Measurements from ENCODE around the gene ACOT7. TPM values are rescaled to one million over a fixed set of nuclear protein-coding genes. Genes with fewer than 3 reads are reported as not detected.

ACOT7 gene
- total RNA-seq, 1 donor from 2014 or later = 21.8 TPM

GRCh38 chr1:6424619-6425593 is 31.3 kb upstream of the ACOT7 start, which contains the start of gene ESPN:
Gene ESPN (plus strand): TSS chr1:6424776. CDS start chr1:6424956, 180 bp downstream.
- peak in 1 of 2 donors; percentile 41 for DNase-seq (ENCODE audit: low read depth in 2 of 2)

GRCh38 chr1:6424000-6424565 is 30.5 kb upstream of the ACOT7 start:
- DNase-seq (ENCODE audit: low read depth in 2 of 2) = no peak

GRCh38 chr1:6423321-6423999 is 29.9 kb upstream of the ACOT7 start:
- peak; percentile 81 to 88 for DNase-seq (ENCODE audit: low read depth in 2 of 2)

DNA sequence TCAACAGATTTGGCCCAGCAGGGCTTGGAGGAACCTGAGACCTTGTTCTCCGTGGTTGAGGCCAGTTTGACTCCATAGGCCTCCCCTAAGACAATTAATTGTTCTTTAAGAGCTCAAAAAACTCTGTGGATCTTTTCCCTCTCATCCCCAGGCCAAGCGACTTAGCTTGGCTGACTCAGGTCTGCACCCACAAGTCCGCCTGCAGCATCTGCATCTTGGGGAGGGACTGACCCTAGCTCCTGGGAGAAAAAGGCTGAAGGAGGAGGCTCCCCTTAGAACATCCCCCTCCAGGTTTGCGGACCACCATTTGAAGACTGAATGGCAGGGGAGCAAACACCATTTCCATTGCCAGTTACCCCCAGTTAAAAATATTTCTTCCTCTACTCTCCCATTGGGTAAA is 27.7 kb upstream of the ACOT7 start:
- DNase-seq (ENCODE audit: low read depth in 2 of 2) = no peak

DNA sequence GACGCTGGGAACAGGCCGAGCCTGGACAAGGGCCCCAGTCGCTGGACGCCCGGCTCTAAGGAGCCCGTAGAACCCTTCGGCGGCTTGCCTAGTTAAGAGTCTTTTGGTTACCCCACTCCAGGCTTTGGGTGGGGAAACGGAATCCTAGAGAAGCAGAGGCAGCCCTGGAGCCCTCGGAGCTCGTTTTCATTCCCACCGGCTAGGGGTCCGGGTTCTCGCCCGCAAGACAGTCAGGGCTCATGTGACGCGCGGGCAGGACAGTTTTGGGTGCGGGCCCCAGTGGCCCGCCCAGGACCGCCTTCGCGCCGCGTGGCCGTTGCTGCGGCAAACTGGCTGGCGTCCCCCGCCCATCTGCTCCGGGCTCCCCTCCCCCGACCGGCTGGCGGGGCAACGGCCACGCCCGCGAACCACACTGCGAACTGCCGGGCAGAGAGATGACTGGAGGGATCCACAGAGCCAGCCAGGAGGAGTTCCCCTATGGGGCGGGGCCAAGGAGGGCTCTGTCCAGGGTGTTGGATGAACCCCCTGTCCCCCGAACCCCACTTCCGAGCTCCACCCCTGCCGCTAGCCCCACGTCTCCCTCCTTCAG is 27.0 kb upstream of the ACOT7 start:
- DNase-seq (ENCODE audit: low read depth in 2 of 2) = peak in 1 of 2 donors; percentile 19

GRCh38 chr1:6419804-6420453 is 26.4 kb upstream of the ACOT7 start, which contains the start of gene HES2:
Gene HES2 (minus strand): TSS chr1:6419919. CDS start chr1:6419820, 99 bp downstream.
- peak in 1 of 2 donors; percentile 48 for DNase-seq (ENCODE audit: low read depth in 2 of 2)

- peak in 1 of 2 donors; percentile 40 for DNase-seq (ENCODE audit: low read depth in 2 of 2)
Observed at GRCh38 chr1:6419397-6419803, 25.8 kb upstream of the ACOT7 start.

DNA sequence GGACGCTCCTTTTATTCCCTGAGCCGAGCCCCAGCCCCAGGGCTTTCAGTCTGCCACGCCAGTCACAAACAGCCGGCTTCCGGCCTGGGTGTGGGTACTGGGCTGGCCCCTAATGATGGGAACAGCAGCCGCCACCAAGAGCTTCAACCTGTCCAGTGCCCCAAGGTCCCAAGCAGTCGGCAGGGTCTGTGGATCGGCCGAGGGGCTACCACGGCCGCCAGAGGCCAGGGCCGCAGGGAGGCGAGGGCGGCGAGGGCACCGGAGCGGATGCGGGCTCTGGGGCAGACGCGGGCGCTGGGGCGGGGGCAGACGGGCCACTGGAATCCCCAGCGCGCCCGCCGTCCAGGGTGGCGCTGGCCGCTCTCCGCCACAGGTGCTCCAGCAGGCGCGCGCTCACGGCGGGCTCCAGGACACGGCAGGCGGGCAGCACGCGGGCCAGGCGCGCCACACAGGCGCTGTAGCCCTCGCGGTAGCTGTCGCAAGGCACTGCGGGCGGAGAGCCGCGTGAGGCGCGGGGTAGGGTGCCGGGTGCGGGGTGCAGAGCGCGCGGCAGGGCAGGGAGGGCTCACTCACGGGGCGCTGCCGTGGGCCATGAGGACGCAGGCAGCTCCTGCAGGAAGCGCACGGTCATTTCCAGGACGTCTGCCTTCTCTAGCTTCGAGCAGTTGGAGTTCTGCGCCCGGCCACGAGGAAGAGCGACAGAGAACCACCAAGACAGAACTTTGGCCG is 25.3 kb upstream of the ACOT7 start:
- DNase-seq (ENCODE audit: low read depth in 2 of 2) = peak in 1 of 2 donors; percentile 29

GRCh38 chr1:6417961-6418667 is 24.5 kb upstream of the ACOT7 start:
- no peak for DNase-seq (ENCODE audit: low read depth in 2 of 2)

DNA sequence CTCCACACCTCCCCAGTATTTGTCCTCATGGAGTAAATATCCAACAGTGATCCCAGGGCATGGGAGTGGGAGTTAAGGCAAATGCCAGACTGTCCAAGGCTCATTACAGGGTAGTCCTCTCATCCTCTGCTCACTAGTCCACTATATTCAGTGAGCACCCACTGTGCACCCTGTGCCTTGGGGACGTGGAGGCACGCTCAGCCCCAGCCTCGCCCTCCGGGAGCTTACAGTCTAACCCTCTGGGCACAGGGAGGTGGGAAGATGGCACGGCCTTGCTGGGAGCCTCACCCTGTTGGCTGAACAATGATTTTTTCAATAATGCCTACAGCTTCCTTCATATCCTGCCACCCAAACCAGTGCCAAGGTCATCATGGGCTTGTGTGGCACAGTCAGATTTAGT is 23.3 kb upstream of the ACOT7 start:
- no peak for DNase-seq (ENCODE audit: low read depth in 2 of 2)

DNA sequence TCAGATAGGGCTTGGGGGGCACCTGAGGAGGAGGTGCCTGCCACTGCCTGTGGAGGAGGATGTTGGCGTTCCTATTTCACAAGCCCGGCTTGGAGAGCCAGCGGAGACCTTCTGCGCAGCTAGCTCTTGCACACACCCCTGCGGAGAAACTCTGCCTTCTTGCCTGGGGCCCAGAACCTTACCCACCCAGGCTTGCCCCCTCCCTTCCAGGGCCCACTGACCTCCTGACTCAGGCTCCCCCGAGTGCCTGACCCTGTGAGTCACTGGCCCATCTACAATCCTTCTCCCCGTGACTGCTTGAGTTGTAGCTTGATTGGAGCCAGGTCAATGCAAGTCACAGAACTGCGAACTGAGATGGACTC is 22.7 kb upstream of the ACOT7 start:
- DNase-seq (ENCODE audit: low read depth in 2 of 2) = no peak

DNA sequence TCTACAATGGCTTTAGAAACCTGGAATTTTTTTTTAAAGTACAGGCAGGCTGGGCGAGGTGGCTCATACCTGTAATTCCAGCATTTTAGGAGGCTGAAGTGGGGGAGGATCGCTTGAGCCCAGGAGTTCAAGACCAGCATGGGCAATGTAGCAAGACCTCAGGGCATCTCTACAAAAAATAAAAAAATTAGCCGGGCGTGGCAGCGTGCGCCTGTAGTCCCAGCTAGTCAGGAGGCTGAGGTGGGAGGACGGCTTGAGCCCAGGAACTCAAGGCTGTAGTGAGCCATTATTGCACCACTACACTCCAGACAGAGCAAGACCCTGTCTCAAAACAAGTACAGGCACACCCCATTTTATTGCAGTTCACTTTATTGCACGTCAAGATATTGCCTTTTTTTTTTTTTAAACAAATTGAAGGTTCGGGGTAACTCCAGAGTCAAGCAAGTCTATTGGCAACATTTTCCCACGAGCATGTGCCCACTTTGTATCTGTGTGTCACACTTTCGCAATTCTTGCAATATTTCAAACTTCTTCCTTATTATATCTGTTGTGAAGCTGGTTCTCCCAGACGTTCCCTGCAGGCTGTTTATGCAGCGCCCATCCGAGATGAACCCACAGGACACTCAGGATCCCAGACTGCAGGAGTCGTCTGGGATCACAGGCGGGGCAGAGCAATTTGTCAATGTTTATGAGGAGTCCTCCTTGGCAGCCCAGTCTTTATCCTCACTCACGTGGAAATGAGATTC is 21.5 kb upstream of the ACOT7 start:
- no peak for DNase-seq (ENCODE audit: low read depth in 2 of 2)

DNA sequence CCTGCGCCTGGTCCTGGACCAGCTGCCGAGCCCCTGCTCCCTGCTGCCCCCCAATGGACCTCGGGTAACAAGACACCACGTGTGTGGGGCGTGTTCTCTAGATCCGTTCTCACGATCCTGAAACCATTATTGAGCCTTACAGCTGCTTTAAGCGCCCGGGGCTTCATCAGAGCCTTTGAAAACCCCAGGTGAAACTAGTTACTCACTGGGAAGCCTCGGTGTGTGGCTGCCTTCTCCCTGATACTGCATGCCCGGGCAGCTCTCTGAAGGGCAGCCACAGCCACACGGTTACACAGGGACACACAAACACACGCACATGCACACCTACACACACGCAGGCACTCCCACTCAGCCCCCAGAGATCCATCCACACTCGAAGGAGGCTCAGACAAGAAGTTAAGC is 20.9 kb upstream of the ACOT7 start:
- peak; percentile 23 to 70 for DNase-seq (ENCODE audit: low read depth in 2 of 2)

DNA sequence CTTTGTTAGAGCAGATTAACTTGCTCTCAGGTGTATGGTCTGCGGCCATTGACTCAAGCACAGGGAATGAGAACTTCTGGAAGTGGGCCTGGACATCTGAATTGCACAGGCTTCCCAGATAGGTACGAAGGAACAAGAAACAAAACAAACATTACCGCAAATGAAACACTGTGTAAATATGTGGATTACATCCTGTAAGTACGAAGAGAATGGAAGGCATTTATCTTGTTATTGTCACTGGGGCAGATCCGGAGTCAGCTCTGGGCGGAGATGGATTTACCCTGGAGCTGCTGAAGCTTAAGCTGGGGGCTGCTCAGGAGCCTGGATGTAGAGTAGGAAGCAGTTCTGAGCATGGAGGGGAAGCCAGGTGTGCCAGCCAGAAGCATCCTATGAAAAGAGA is 19.3 kb upstream of the ACOT7 start:
- DNase-seq (ENCODE audit: low read depth in 2 of 2) = peak in 1 of 2 donors; percentile 35

DNA sequence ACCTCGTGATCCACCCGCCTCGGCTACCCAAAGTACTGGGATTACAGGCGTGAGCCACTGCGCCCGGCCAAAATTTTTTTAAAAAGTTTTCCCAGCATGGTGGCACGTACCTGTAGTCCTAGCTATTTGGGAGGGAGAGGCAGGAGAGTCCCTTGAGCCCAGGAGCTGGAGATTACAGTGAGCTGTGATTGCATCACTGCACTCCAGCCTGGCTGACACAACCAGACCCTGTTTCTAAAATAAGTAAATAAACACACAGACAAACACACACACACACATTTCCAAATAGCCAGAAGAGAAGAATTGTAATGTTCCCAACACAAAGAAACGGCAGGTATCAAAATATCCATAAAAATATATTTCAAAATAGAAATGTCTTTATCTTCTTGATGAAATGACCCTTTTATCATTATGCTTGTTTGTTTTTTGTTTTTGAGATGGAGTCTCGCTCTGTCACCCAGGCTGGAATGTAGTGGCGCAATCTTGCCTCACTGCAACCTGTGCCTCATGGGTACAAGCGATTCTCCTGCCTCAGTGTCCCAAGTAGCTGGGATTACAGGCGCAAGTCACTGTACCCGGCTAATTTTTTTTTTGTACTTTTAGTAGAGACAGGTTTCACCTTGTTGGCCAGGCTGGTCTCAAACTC is 16.8 kb upstream of the ACOT7 start:
- DNase-seq (ENCODE audit: low read depth in 2 of 2) = no peak

GRCh38 chr1:6409733-6410132 is 16.2 kb upstream of the ACOT7 start:
- no peak for DNase-seq (ENCODE audit: low read depth in 2 of 2)

GRCh38 chr1:6409053-6409452 is 15.5 kb upstream of the ACOT7 start:
- DNase-seq (ENCODE audit: low read depth in 2 of 2) = no peak

DNA sequence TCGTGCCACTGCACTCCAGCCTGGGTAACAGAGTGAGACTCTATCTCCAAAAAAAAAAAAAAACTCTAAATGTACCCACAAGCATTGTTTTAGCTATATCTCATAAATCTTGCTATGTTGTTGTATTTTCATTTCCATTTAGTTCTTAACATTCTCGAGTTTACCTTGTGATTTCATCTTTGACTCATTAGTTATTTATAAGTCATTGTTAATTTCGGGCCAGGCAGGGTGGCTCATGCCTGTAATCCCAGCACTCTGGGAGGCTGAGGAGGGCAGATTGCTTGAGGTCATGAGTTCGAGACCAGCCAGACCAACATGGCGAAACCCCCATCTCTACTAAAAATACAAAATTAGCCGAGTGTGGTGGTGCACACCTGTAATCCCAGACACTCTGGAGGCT is 14.5 kb upstream of the ACOT7 start:
- DNase-seq (ENCODE audit: low read depth in 2 of 2) = no peak

- no peak for DNase-seq (ENCODE audit: low read depth in 2 of 2)
Observed at GRCh38 chr1:6401673-6402072, 8.1 kb upstream of the ACOT7 start.
